OCI-LY1 (cell line): Measurements from ENCODE around the gene RBBP4.

Experiments used
- H2AFZ ChIP-seq: fragments of 200-600 bp; sonication (generic), shearing (Covaris generic); 2 replicates; pipeline ENCODE4 v1.6.0; 2014; ENCODE audit warnings: antibody characterized with exemption, mild to moderate bottlenecking, low read length
- H3F3A ChIP-seq: fragments of 200-600 bp; sonication (generic), shearing (Covaris generic); 2 replicates; pipeline ENCODE4 v1.6.0; 2014; ENCODE audit warnings: mild to moderate bottlenecking, antibody characterized with exemption, low read length, moderate library complexity; ENCODE audit not compliant: insufficient read depth
- H3K27ac ChIP-seq: fragments of 200-600 bp; sonication (generic); 2 replicates; pipeline ENCODE4 v1.5.1; 2014; ENCODE audit warnings: low read length, mixed run types, mild to moderate bottlenecking, low read depth; ENCODE audit not compliant: poor library complexity, severe bottlenecking
- H3K27me3 ChIP-seq: fragments of 200-600 bp; sonication (generic); 2 replicates; pipeline ENCODE4 v1.6.0; 2014; ENCODE audit warnings: antibody characterized with exemption, mild to moderate bottlenecking, low read length, moderate library complexity; ENCODE audit not compliant: insufficient read depth
- H3K36me3 ChIP-seq: fragments of 200-600 bp; sonication (generic); 2 replicates; pipeline ENCODE4 v1.6.1; 2014; ENCODE audit warnings: mild to moderate bottlenecking, antibody characterized with exemption, low read length, moderate library complexity, mixed read lengths; ENCODE audit not compliant: insufficient read depth
- H3K4me1 ChIP-seq: fragments of 200-600 bp; sonication (generic); 2 replicates; pipeline ENCODE4 v1.5.1; 2014; ENCODE audit warnings: mild to moderate bottlenecking, low read length, moderate library complexity; ENCODE audit not compliant: insufficient read depth, severe bottlenecking
- H3K4me2 ChIP-seq: fragments of 200-600 bp; sonication (generic), shearing (Covaris generic); 2 replicates; pipeline ENCODE4 v1.6.1; 2014; ENCODE audit warnings: low read length
- H3K4me3 ChIP-seq: fragments of 200-600 bp; sonication (generic); 2 replicates; pipeline ENCODE4 v1.5.1; 2014; ENCODE audit warnings: low read length, low read depth, mild to moderate bottlenecking, mixed read lengths; ENCODE audit not compliant: poor library complexity, severe bottlenecking
- H3K79me2 ChIP-seq: fragments of 200-600 bp; shearing (Covaris generic); 2 replicates; pipeline ENCODE4 v1.6.1; 2016; ENCODE audit warnings: mixed run types, low read length, mixed read lengths; ENCODE audit not compliant: insufficient read depth
- H3K9ac ChIP-seq: fragments of 200-600 bp; sonication (generic), shearing (Covaris generic); 2 replicates; pipeline ENCODE4 v1.6.1; 2014; ENCODE audit warnings: mild to moderate bottlenecking, low read length, mixed read lengths
- H3K9me2 ChIP-seq: fragments of 200-600 bp; sonication (generic), shearing (Covaris generic); 2 replicates; pipeline ENCODE4 v1.6.1; 2014; ENCODE audit warnings: low read depth, mild to moderate bottlenecking, low read length, mixed read lengths
- H3K9me3 ChIP-seq: fragments of 200-600 bp; shearing (Covaris generic); 2 replicates; pipeline ENCODE4 v1.6.1; 2014; ENCODE audit warnings: low read length, mixed read lengths
- H4K20me1 ChIP-seq: fragments of 200-600 bp; sonication (generic), shearing (Covaris generic); 2 replicates; pipeline ENCODE4 v1.6.0; 2016; ENCODE audit warnings: mild to moderate bottlenecking, low read length; ENCODE audit not compliant: insufficient read depth
- CTCF ChIP-seq: fragments of 200-600 bp; sonication (generic), shearing (Covaris generic); IDR thresholded peaks from 2 replicates; pipeline ENCODE4 v1.5.1; 2017; ENCODE audit warnings: mild to moderate bottlenecking, antibody characterized with exemption, low read length, moderate library complexity, mixed read lengths
- EZH2 ChIP-seq: fragments of 200-600 bp; sonication (generic), shearing (Covaris generic); IDR thresholded peaks from 2 replicates; pipeline ENCODE4 v1.8.0; 2017; ENCODE audit warnings: borderline replicate concordance, mixed run types, mild to moderate bottlenecking, antibody characterized with exemption, low read length, moderate library complexity, mixed read lengths

Gene RBBP4

GRCh38 chr1:32713081-32713480 is 62.1 kb downstream of the RBBP4 start:
- Histone ChIP-seq H3F3A (no peaks in the 10 kb centered on the region), H4K20me1 (no peaks in the 10 kb centered on the region), H3K9me3 (no peaks in the 10 kb centered on the region), H3K27ac (no peak overlapping the region), H3K27me3 (no peaks in the 10 kb centered on the region), H3K4me3 (no peak overlapping the region), H3K9ac (no peak overlapping the region), H3K36me3 (no peaks in the 10 kb centered on the region), H2AFZ (no peak overlapping the region), H3K4me1 (peaks cover 22% of the 10 kb centered on the region), H3K4me2 (no peak overlapping the region), H3K9me2 (no peaks in the 10 kb centered on the region), H3K79me2 (no peaks in the 10 kb centered on the region)
- no peak for TF ChIP-seq EZH2
- no peak for TF ChIP-seq CTCF

- no peak overlapping the region for H3K4me3 ChIP-seq
- H4K20me1 ChIP-seq, result no peaks in the 10 kb centered on the region
- peaks cover 22% of the 10 kb centered on the region for H3K4me1 ChIP-seq
- H3K9ac ChIP-seq, result no peak overlapping the region
- no peaks in the 10 kb centered on the region for H3K9me3 ChIP-seq
- no peak overlapping the region for H3K4me2 ChIP-seq
- H3F3A ChIP-seq, result no peaks in the 10 kb centered on the region
- H2AFZ ChIP-seq, result no peak overlapping the region
- no peaks in the 10 kb centered on the region for H3K27me3 ChIP-seq
- H3K9me2 ChIP-seq, result no peaks in the 10 kb centered on the region
- no peak overlapping the region for H3K27ac ChIP-seq
- H3K79me2 ChIP-seq, result no peaks in the 10 kb centered on the region
- TF ChIP-seq EZH2, result no peak
- TF ChIP-seq CTCF, result no peak
- no peaks in the 10 kb centered on the region for H3K36me3 ChIP-seq
Measured at GRCh38 chr1:32714277-32714676, 63.3 kb downstream of the RBBP4 start.

- H3K79me2 ChIP-seq, result no peaks in the 10 kb centered on the region
- no peak overlapping the region for H3K9ac ChIP-seq
- H4K20me1 ChIP-seq, result no peaks in the 10 kb centered on the region
- H3K9me2 ChIP-seq, result no peaks in the 10 kb centered on the region
- no peaks in the 10 kb centered on the region for H3K36me3 ChIP-seq
- no peaks in the 10 kb centered on the region for H3F3A ChIP-seq
- H2AFZ ChIP-seq, result no peak overlapping the region
- H3K9me3 ChIP-seq, result no peaks in the 10 kb centered on the region
- peaks cover 22% of the 10 kb centered on the region for H3K4me1 ChIP-seq
- H3K27me3 ChIP-seq, result 0 out of 2 replicates have a peak, but pooled peaks cover 4% of the 10 kb centered on the region
- no peak overlapping the region for H3K4me2 ChIP-seq
- no peak overlapping the region for H3K4me3 ChIP-seq
- TF ChIP-seq EZH2 (no peak), CTCF (no peak)
- H3K27ac ChIP-seq, result no peak overlapping the region
Measured at GRCh38 chr1:32715901-32716311, 64.9 kb downstream of the RBBP4 start.
